Epithelial cell of esophagus (primary cell): ENCODE data around the gene MGME1.

ENCODE experiments used
- DNase-seq: peaks from one replicate; pipeline ENCODE4 v3.0.0; 2010; ENCODE audit warnings: low read depth
- H3K4me3 ChIP-seq: 2 replicates; pipeline ENCODE4 v1.5.1; 2011; ENCODE audit warnings: mild to moderate bottlenecking, low read length, control low read depth
- CTCF ChIP-seq: IDR thresholded peaks from 2 replicates; pipeline ENCODE4 v1.5.1; 2011; ENCODE audit warnings: low read depth, mild to moderate bottlenecking, low read length, control low read depth, inconsistent platforms; ENCODE audit not compliant: insufficient read depth; ENCODE audit errors: missing control alignments

Gene MGME1

GRCh38 chr20:17928633-17929311 is 40.0 kb upstream of the MGME1 start:
- DNase-seq, result no peak
- TF ChIP-seq CTCF, result no peak
- no peak overlapping the region for H3K4me3 ChIP-seq

GRCh38 chr20:17931513-17931912 is 37.3 kb upstream of the MGME1 start:
- no peak for DNase-seq
- no peak overlapping the region for H3K4me3 ChIP-seq
- no peak for TF ChIP-seq CTCF

GRCh38 chr20:17932396-17932795 is 36.4 kb upstream of the MGME1 start:
- no peak overlapping the region for H3K4me3 ChIP-seq
- TF ChIP-seq CTCF, result no peak
- no peak for DNase-seq

GRCh38 chr20:17933121-17933520 is 35.7 kb upstream of the MGME1 start:
- no peak for TF ChIP-seq CTCF
- no peak for DNase-seq
- no peak overlapping the region for H3K4me3 ChIP-seq

- no peak for TF ChIP-seq CTCF
- H3K4me3 ChIP-seq, result no peak overlapping the region
- DNase-seq, result no peak
Observed at GRCh38 chr20:17933711-17934110, 35.1 kb upstream of the MGME1 start.

GRCh38 chr20:17934141-17934862 is 34.5 kb upstream of the MGME1 start:
- no peak for TF ChIP-seq CTCF
- DNase-seq, result no peak

More at GRCh38 chr20:17934141-17934862, 34.5 kb upstream of the MGME1 start:
- no peak overlapping the region for H3K4me3 ChIP-seq
